Measurements from ENCODE around the gene ZCCHC8. TPM values are rescaled to one million over a fixed set of nuclear protein-coding genes. Genes with fewer than 3 reads are reported as not detected.

The ZCCHC8 gene
- total RNA-seq, 1 donor from 2014 or later, result 27.6 TPM

DNA sequence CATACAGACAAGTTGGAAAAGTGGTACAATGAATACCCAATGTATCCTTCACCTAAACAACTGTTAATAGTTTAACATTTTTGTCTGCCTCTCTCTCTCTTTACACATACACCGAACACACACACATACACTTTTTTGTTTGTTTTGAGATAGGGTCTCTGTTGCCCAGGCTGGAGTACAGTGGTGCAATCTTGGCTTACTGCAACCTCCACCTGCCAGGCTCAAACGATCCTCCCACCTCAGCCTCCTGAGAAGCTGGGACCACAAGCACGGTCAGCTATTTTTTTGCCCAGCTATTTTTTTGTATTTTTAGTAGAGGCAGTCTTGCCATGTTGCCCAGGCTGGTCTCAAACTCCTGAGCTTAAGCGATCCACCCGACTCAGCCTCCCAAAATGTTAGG lies 16.8 kb downstream of the ZCCHC8 start:
- H3K4me3 Mint-ChIP-seq (ENCODE audit: unreplicated experiment), result no peak overlapping the region
- H3K9me3 Mint-ChIP-seq (ENCODE audit: unreplicated experiment), result no peaks in the 10 kb centered on the region
- H3K27ac Mint-ChIP-seq (ENCODE audit: unreplicated experiment), result peak overlapping the region; percentile 70
- TF ChIP-seq, protein P1, sequence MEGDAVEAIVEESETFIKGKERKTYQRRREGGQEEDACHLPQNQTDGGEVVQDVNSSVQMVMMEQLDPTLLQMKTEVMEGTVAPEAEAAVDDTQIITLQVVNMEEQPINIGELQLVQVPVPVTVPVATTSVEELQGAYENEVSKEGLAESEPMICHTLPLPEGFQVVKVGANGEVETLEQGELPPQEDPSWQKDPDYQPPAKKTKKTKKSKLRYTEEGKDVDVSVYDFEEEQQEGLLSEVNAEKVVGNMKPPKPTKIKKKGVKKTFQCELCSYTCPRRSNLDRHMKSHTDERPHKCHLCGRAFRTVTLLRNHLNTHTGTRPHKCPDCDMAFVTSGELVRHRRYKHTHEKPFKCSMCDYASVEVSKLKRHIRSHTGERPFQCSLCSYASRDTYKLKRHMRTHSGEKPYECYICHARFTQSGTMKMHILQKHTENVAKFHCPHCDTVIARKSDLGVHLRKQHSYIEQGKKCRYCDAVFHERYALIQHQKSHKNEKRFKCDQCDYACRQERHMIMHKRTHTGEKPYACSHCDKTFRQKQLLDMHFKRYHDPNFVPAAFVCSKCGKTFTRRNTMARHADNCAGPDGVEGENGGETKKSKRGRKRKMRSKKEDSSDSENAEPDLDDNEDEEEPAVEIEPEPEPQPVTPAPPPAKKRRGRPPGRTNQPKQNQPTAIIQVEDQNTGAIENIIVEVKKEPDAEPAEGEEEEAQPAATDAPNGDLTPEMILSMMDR (IDR thresholded peaks at IDR 0.05), result no peak
- H3K36me3 Mint-ChIP-seq (ENCODE audit: unreplicated experiment), result peaks cover 51% of the 10 kb centered on the region
- peaks cover 11% of the 10 kb centered on the region for H3K4me1 Mint-ChIP-seq (ENCODE audit: unreplicated experiment)
- DNase-seq (ENCODE audit: extremely low spot score, unreplicated experiment), result peak; percentile 19
- H3K27me3 Mint-ChIP-seq (ENCODE audit: unreplicated experiment), result no peaks in the 10 kb centered on the region

DNA sequence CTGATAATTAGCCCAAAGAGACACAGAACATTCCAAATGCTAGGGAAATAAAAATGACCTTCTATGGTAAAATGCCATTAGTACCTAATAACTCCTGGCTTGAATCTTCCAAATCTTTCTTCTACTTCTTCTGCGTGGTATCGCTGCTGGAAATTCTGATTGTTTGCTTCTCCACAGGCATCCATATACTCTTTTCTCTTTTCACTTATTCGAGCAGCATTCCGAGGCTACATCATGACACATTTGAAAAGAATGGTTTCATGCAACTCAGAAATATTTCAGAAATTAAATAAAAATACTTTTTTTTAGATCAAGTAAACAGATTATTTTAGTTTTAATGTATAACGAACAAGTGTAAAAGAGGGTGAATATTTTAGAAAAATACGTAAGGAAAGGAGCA lies 18.9 kb downstream of the ZCCHC8 start:
- Mint-ChIP-seq H3K9me3 (ENCODE audit: unreplicated experiment) (no peaks in the 10 kb centered on the region), H3K4me1 (ENCODE audit: unreplicated experiment) (peaks cover 11% of the 10 kb centered on the region), H3K27ac (ENCODE audit: unreplicated experiment) (peak overlapping the region; percentile 45), H3K27me3 (ENCODE audit: unreplicated experiment) (no peaks in the 10 kb centered on the region), H3K4me3 (ENCODE audit: unreplicated experiment) (no peak overlapping the region), H3K36me3 (ENCODE audit: unreplicated experiment) (peaks cover 56% of the 10 kb centered on the region)
- TF ChIP-seq, protein P1 (IDR thresholded peaks at IDR 0.05), result no peak
- no peak for DNase-seq (ENCODE audit: extremely low spot score, unreplicated experiment)

DNA sequence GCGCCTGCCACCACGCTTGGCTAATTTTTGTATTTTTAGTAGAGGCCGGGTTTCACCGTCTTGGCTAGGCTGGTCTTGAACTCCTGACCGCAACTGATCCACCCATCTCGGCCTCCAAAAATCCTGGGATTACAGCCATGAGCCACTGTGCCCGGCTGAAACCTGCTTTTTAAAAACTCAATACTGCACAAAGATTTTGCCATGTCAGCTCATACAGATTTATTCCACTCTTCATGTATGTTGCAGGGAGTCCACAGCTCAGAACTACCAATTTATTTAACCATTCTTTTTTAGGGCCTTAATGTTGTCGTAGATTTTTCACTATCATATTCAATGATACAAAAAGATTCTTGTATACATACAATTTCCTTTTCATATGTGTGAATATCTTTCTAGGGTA lies 20.0 kb downstream of the ZCCHC8 start:
- Mint-ChIP-seq H3K27me3 (ENCODE audit: unreplicated experiment) (no peaks in the 10 kb centered on the region), H3K36me3 (ENCODE audit: unreplicated experiment) (peaks cover 59% of the 10 kb centered on the region), H3K4me3 (ENCODE audit: unreplicated experiment) (no peak overlapping the region), H3K27ac (ENCODE audit: unreplicated experiment) (no peak overlapping the region), H3K4me1 (ENCODE audit: unreplicated experiment) (peaks cover 11% of the 10 kb centered on the region), H3K9me3 (ENCODE audit: unreplicated experiment) (no peaks in the 10 kb centered on the region)
- peak; percentile 51 for DNase-seq (ENCODE audit: extremely low spot score, unreplicated experiment)
- TF ChIP-seq, protein P1 (IDR thresholded peaks at IDR 0.05), result no peak

DNA sequence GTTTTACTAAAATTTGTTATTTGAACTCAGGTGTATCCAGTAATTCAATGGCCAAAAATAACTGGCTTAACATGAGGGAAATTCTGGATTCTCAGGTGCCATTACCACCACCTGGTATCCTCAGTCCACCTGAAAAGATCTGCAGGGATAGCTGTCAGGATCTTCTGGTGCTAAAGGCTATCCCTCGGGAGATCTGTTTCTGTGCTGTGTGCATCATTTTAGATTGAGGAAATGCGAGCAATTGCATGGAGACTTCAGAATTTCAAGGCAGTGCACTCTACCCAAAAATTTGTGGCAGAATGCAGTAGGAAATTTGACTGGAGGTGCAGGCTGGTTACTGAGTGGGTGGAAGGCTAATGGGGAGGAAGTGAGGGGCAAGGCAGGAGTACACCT lies 26.4 kb downstream of the ZCCHC8 start:
- Mint-ChIP-seq H3K27me3 (ENCODE audit: unreplicated experiment) (no peaks in the 10 kb centered on the region), H3K36me3 (ENCODE audit: unreplicated experiment) (peaks cover 48% of the 10 kb centered on the region), H3K4me3 (ENCODE audit: unreplicated experiment) (no peak overlapping the region), H3K27ac (ENCODE audit: unreplicated experiment) (no peak overlapping the region), H3K4me1 (ENCODE audit: unreplicated experiment) (peaks cover 9% of the 10 kb centered on the region), H3K9me3 (ENCODE audit: unreplicated experiment) (no peaks in the 10 kb centered on the region)
- no peak for DNase-seq (ENCODE audit: extremely low spot score, unreplicated experiment)
- TF ChIP-seq, protein P1 (IDR thresholded peaks at IDR 0.05), result no peak

DNA sequence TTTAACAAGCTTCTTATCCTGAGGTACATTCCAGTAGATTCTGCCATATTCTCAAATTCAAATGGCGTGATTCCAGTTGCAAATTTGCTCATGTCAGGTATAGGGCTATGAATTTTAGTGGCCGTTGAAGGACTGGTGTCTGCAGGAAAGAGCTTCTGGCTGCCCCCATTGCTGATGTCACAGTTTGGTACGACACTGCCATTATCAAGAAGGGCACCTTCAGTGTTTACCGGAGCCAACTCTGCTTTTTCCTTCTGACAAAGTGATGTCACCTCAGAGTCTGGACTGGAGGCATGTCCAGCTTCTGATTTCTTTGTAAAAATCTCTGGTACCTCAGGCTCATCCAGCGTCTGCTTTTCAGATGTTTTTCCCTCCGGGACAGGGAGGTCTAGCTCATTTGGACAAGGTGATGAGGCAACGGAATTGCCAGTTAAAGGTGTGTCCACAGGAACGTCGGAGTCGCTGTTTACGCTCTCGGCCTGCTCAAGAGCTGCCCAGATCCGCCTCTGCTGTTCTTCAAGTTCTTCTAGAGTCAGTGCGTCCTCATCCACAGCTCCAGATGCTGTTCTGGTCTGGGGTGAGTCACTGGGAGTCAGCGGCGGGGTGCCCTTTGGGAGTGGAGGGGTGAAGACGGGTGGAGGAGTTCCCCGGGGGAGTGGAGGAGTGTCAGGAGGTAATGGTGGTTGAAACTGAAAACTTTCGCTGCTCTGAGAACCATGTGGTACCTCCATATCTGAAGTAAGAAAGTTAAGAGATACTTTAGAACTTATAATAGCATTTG lies 27.0 kb downstream of the ZCCHC8 start:
- Mint-ChIP-seq H3K9me3 (ENCODE audit: unreplicated experiment) (no peaks in the 10 kb centered on the region), H3K4me1 (ENCODE audit: unreplicated experiment) (peaks cover 9% of the 10 kb centered on the region), H3K4me3 (ENCODE audit: unreplicated experiment) (no peak overlapping the region), H3K27ac (ENCODE audit: unreplicated experiment) (peak overlapping the region; percentile 31), H3K27me3 (ENCODE audit: unreplicated experiment) (no peaks in the 10 kb centered on the region), H3K36me3 (ENCODE audit: unreplicated experiment) (peaks cover 42% of the 10 kb centered on the region)
- DNase-seq (ENCODE audit: extremely low spot score, unreplicated experiment), result no peak
- TF ChIP-seq, protein P1 (IDR thresholded peaks at IDR 0.05), result no peak
